CD4-positive, CD25-positive, alpha-beta regulatory T cell (primary cell): ENCODE measurements around the gene GLG1. TPM values are rescaled to one million over a fixed set of nuclear protein-coding genes. Genes with fewer than 3 reads are reported as not detected.

ENCODE experiments used
- ATAC-seq, 2 donors: fragments of 150-1000 bp; cut with Tn5 transposase; one replicate each; pipeline ENCODE4 v1.10.0; 2021; ENCODE audit warnings: low read depth in 2 of 2, moderate number of reproducible peaks in 2 of 2, moderate library complexity in 1 of 2
- DNase-seq, 3 donors: peaks; one replicate each; pipeline versions ENCODE4 v3.0.0 to v3.0.0-alpha.2; 2012 to 2022; ENCODE audit warnings: mixed read lengths in 1 of 3
- H3K27ac ChIP-seq: one replicate; pipeline ENCODE4 v1.7.0; 2013; ENCODE audit warnings: mild to moderate bottlenecking, low read length; ENCODE audit not compliant: insufficient read depth, poor library complexity, severe bottlenecking
- H3K27me3 ChIP-seq: one replicate; pipeline ENCODE4 v1.7.0; 2013; ENCODE audit warnings: low read length; ENCODE audit not compliant: control insufficient read depth, insufficient read depth
- H3K36me3 ChIP-seq: one replicate; pipeline ENCODE4 v1.7.0; 2013; ENCODE audit warnings: mild to moderate bottlenecking, low read length, moderate library complexity; ENCODE audit not compliant: control insufficient read depth, insufficient read depth
- H3K4me1 ChIP-seq: 2 replicates; pipeline ENCODE4 v1.7.0; 2013; ENCODE audit warnings: mild to moderate bottlenecking, low read length; ENCODE audit not compliant: insufficient read depth, control insufficient read depth, poor library complexity, severe bottlenecking
- H3K4me3 ChIP-seq: one replicate; pipeline ENCODE4 v1.7.0; 2013; ENCODE audit warnings: low read depth, mild to moderate bottlenecking, low read length, moderate library complexity
- H3K9me3 ChIP-seq, 2 experiments: 1 replicate in 1 of 2; 2 replicates in 1 of 2; pipeline ENCODE4 v1.7.0; 2013; ENCODE audit warnings: low read length in 2 of 2, mild to moderate bottlenecking in 1 of 2, moderate library complexity in 1 of 2; ENCODE audit not compliant: control insufficient read depth in 2 of 2
- H3K27ac Mint-ChIP-seq, 3 donors: one replicate each; pipeline ENCODE4 v1.8.0; 2020 to 2022; ENCODE audit warnings: mild to moderate bottlenecking in 3 of 3, mixed read lengths in 3 of 3, moderate library complexity in 2 of 3
- H3K27me3 Mint-ChIP-seq: one replicate; pipeline ENCODE4 v1.8.0; 2022; ENCODE audit warnings: mild to moderate bottlenecking, mixed read lengths
- H3K36me3 Mint-ChIP-seq: one replicate; pipeline ENCODE4 v1.8.0; 2020; ENCODE audit warnings: mixed read lengths
- H3K4me1 Mint-ChIP-seq, 4 donors: one replicate each; pipeline ENCODE4 v1.8.0; 2020 to 2022; ENCODE audit warnings: mixed read lengths in 4 of 4, mild to moderate bottlenecking in 1 of 4
- H3K4me3 Mint-ChIP-seq, 4 donors: one replicate each; pipeline ENCODE4 v1.8.0; 2020 to 2022; ENCODE audit warnings: mild to moderate bottlenecking in 4 of 4, mixed read lengths in 4 of 4, moderate library complexity in 3 of 4
- H3K9me3 Mint-ChIP-seq, 7 donors: one replicate each; pipeline ENCODE4 v1.8.0; 2020 to 2022; ENCODE audit warnings: mixed read lengths in 7 of 7, mild to moderate bottlenecking in 3 of 7, moderate library complexity in 2 of 7
- polyA plus RNA-seq, 4 donors: library from polyadenylated mRNA; unstranded; fragments of 300-500 nt; fragmentation: Illumina TruSeq; gene quantifications; one replicate each; pipeline ENCODE4 v1.2.3, GENCODE V29; 2021
- total RNA-seq: library from RNA; stranded (reverse); gene quantifications from one replicate; pipeline ENCODE4 v1.2.3, GENCODE V29; 2022

Gene GLG1
- total and polyA plus RNA-seq, 5 donors from 2014 or later = 147 to 202 (median 153) TPM

GRCh38 chr16:74455619-74456289, 151.2 kb downstream of the GLG1 start:
- Mint-ChIP-seq H3K36me3 (peaks cover 65% of the 10 kb centered on the region), H3K27me3 (no peaks in the 10 kb centered on the region), H3K27ac (no peak overlapping the region), H3K9me3 (no peaks in the 10 kb centered on the region), H3K4me1 (no peaks in the 10 kb centered on the region), H3K4me3 (no peak overlapping the region)
- H3K27me3 ChIP-seq = no peaks in the 10 kb centered on the region
- H3K4me1 ChIP-seq = no peaks in the 10 kb centered on the region
- DNase-seq = no peak
- no peak overlapping the region for H3K4me3 ChIP-seq
- ATAC-seq = no peak
- H3K27ac ChIP-seq = no peak overlapping the region
- H3K36me3 ChIP-seq = peaks cover 80% of the 10 kb centered on the region
- H3K9me3 ChIP-seq = no peaks in the 10 kb centered on the region

GRCh38 chr16:74455213-74455612, 151.7 kb downstream of the GLG1 start:
- peaks cover 66% of the 10 kb centered on the region for H3K36me3 Mint-ChIP-seq
- H3K4me3 ChIP-seq = no peak overlapping the region
- no peak for ATAC-seq
- peaks cover 76% of the 10 kb centered on the region for H3K36me3 ChIP-seq
- H3K9me3 Mint-ChIP-seq = no peaks in the 10 kb centered on the region
- no peaks in the 10 kb centered on the region for H3K27me3 ChIP-seq
- DNase-seq = no peak
- no peaks in the 10 kb centered on the region for H3K4me1 ChIP-seq
- H3K27ac Mint-ChIP-seq = peak overlapping the region in 1 of 3 donors; percentile 71
- no peaks in the 10 kb centered on the region for H3K4me1 Mint-ChIP-seq
- no peak overlapping the region for H3K27ac ChIP-seq
- H3K4me3 Mint-ChIP-seq = no peak overlapping the region
- H3K27me3 Mint-ChIP-seq = no peaks in the 10 kb centered on the region
- no peaks in the 10 kb centered on the region for H3K9me3 ChIP-seq

GRCh38 chr16:74451951-74452758, 154.8 kb downstream of the GLG1 start:
- Histone ChIP-seq H3K27me3 (no peaks in the 10 kb centered on the region), H3K27ac (no peak overlapping the region), H3K9me3 (no peaks in the 10 kb centered on the region), H3K4me3 (no peak overlapping the region), H3K4me1 (no peaks in the 10 kb centered on the region), H3K36me3 (peaks cover 78% of the 10 kb centered on the region)
- H3K4me1 Mint-ChIP-seq = peaks cover 0 to 2% (median 0%) of the 10 kb centered on the region in 4 donors
- no peak for DNase-seq
- peaks cover 56% of the 10 kb centered on the region for H3K36me3 Mint-ChIP-seq
- no peak for ATAC-seq
- H3K27me3 Mint-ChIP-seq = no peaks in the 10 kb centered on the region
- H3K4me3 Mint-ChIP-seq = no peak overlapping the region
- no peaks in the 10 kb centered on the region for H3K9me3 Mint-ChIP-seq
- H3K27ac Mint-ChIP-seq = no peak overlapping the region

- DNase-seq (no peak), ATAC-seq (no peak)
- Histone ChIP-seq H3K4me1 (no peaks in the 10 kb centered on the region), H3K9me3 (no peaks in the 10 kb centered on the region), H3K4me3 (no peak overlapping the region), H3K27ac (no peak overlapping the region), H3K27me3 (no peaks in the 10 kb centered on the region), H3K36me3 (peaks cover 74% of the 10 kb centered on the region)
- H3K27me3 Mint-ChIP-seq = no peaks in the 10 kb centered on the region
- no peak overlapping the region for H3K4me3 Mint-ChIP-seq
- H3K4me1 Mint-ChIP-seq = peaks cover 0 to 2% (median 0%) of the 10 kb centered on the region in 4 donors
- peak overlapping the region in 1 of 3 donors; percentile 56 for H3K27ac Mint-ChIP-seq
- no peaks in the 10 kb centered on the region for H3K9me3 Mint-ChIP-seq
- peaks cover 51% of the 10 kb centered on the region for H3K36me3 Mint-ChIP-seq
Observed at GRCh38 chr16:74450967-74451760, 155.8 kb downstream of the GLG1 start.

GRCh38 chr16:74450236-74450635, 156.7 kb downstream of the GLG1 start:
- no peaks in the 10 kb centered on the region for H3K27me3 Mint-ChIP-seq
- H3K4me1 Mint-ChIP-seq = peaks cover 0 to 2% (median 0%) of the 10 kb centered on the region in 4 donors
- ATAC-seq = no peak
- H3K36me3 ChIP-seq = peaks cover 65% of the 10 kb centered on the region
- H3K4me3 Mint-ChIP-seq = no peak overlapping the region
- no peaks in the 10 kb centered on the region for H3K4me1 ChIP-seq
- H3K4me3 ChIP-seq = no peak overlapping the region
- no peaks in the 10 kb centered on the region for H3K9me3 Mint-ChIP-seq
- no peak overlapping the region for H3K27ac ChIP-seq
- DNase-seq = no peak
- H3K27ac Mint-ChIP-seq = peak overlapping the region in 1 of 3 donors; percentile 47
- H3K9me3 ChIP-seq = no peaks in the 10 kb centered on the region
- peaks cover 41% of the 10 kb centered on the region for H3K36me3 Mint-ChIP-seq
- no peaks in the 10 kb centered on the region for H3K27me3 ChIP-seq

- H3K4me1 Mint-ChIP-seq = peaks cover 0 to 2% (median 0%) of the 10 kb centered on the region in 4 donors
- no peaks in the 10 kb centered on the region for H3K9me3 ChIP-seq
- H3K4me1 ChIP-seq = no peaks in the 10 kb centered on the region
- no peaks in the 10 kb centered on the region for H3K9me3 Mint-ChIP-seq
- peaks cover 62% of the 10 kb centered on the region for H3K36me3 ChIP-seq
- DNase-seq (no peak), ATAC-seq (no peak)
- peaks cover 36% of the 10 kb centered on the region for H3K36me3 Mint-ChIP-seq
- H3K27me3 Mint-ChIP-seq = no peaks in the 10 kb centered on the region
- H3K4me3 Mint-ChIP-seq = no peak overlapping the region
- no peaks in the 10 kb centered on the region for H3K27me3 ChIP-seq
- H3K4me3 ChIP-seq = no peak overlapping the region
- H3K27ac Mint-ChIP-seq = peak overlapping the region in 2 of 3 donors; percentile 32 to 39
- no peak overlapping the region for H3K27ac ChIP-seq
Observed at GRCh38 chr16:74449470-74449869, 157.4 kb downstream of the GLG1 start.

GRCh38 chr16:74448990-74449389, 157.9 kb downstream of the GLG1 start:
- Histone ChIP-seq H3K4me1 (no peaks in the 10 kb centered on the region), H3K4me3 (no peak overlapping the region), H3K27ac (no peak overlapping the region), H3K27me3 (no peaks in the 10 kb centered on the region), H3K36me3 (peaks cover 60% of the 10 kb centered on the region), H3K9me3 (no peaks in the 10 kb centered on the region)
- Mint-ChIP-seq H3K4me1 (peaks cover 0 to 2% (median 0%) of the 10 kb centered on the region in 4 donors), H3K27ac (peak overlapping the region in 2 of 3 donors; percentile 32 to 36), H3K27me3 (no peaks in the 10 kb centered on the region), H3K4me3 (no peak overlapping the region), H3K9me3 (no peaks in the 10 kb centered on the region), H3K36me3 (peaks cover 36% of the 10 kb centered on the region)
- ATAC-seq (no peak), DNase-seq (no peak)
